GM18505 (cell line): ENCODE results near the gene GRM8.

Source experiments
- ATAC-seq: cut with Tn5 transposase; IDR thresholded peaks from one replicate; pipeline ENCODE4 v1.9.1; 2021; ENCODE audit not compliant: unreplicated experiment
- POLR2A ChIP-seq: IDR thresholded peaks from 4 replicates; pipeline ENCODE4 v1.6.1; 2011; ENCODE audit warnings: borderline replicate concordance; ENCODE audit not compliant: insufficient read depth, insufficient read length; ENCODE audit errors: extremely low read depth

GRM8 gene

GRCh38 chr7:126398851-126399529 lies 853.8 kb downstream of the GRM8 start:
- TF ChIP-seq POLR2A: no peak
- ATAC-seq: no peak

- ATAC-seq: no peak
- TF ChIP-seq POLR2A: no peak
Measured at GRCh38 chr7:126398285-126398684, 854.5 kb downstream of the GRM8 start.

GRCh38 chr7:126394406-126394805 lies 858.3 kb downstream of the GRM8 start:
- no peak for ATAC-seq
- no peak for TF ChIP-seq POLR2A
